T47D (cell line): Measurements from ENCODE around the gene PI4KA.
"Not testable (repeated sequence)": the region's sequence is repeated elsewhere in the genome, so short reads cannot be mapped to it uniquely, and the experiment has no call there.

Experiments
- DNase-seq, 2 experiments: peaks; one replicate each; pipeline versions ENCODE4 v3.0.0 to v3.0.0-alpha.2; 2011 to 2012; ENCODE audit warnings: low read depth in 1 of 2, low spot score in 1 of 2
- JUND ChIP-seq: IDR thresholded peaks from 2 replicates; pipeline ENCODE4 v1.6.1; 2012; ENCODE audit warnings: low read depth
- in situ Hi-C: cut with HindIII; loops from 2 replicates; pipeline ENCODE4 v1.10.0; 2016; ENCODE audit warnings: low sequenced_read_pairs, low pct_unique_long_range_greater_than_20kb

The PI4KA gene

GRCh38 chr22:20858615-20859416 is at the start of gene PI4KA, which contains the start of gene SNAP29:
Gene PI4KA (minus strand): TSS chr22:20858811. CDS start chr22:20858725, 86 bp downstream.
Gene SNAP29 (plus strand): TSS chr22:20859007. CDS start chr22:20859111, 104 bp downstream.
- in situ Hi-C loops, result no loop called here
- peak; percentile 95 to 98 for DNase-seq
- TF ChIP-seq JUND, result no peak

GRCh38 chr22:20906387-20906767 is 47.8 kb upstream of the PI4KA start:
- no peak for DNase-seq
- in situ Hi-C loops, result no loop called here
- no peak for TF ChIP-seq JUND

GRCh38 chr22:20905415-20906386 is 47.1 kb upstream of the PI4KA start:
- in situ Hi-C loops, result no loop called here

GRCh38 chr22:20904980-20905355 is 46.4 kb upstream of the PI4KA start:
- no peak for DNase-seq
- in situ Hi-C loops, result no loop called here
- TF ChIP-seq JUND, result no peak

More at GRCh38 chr22:20905415-20906386, 47.1 kb upstream of the PI4KA start:
- DNase-seq, result no peak
- TF ChIP-seq JUND, result no peak

- DNase-seq, result peak in 1 of 2 experiments; percentile 55
- TF ChIP-seq JUND, result no peak
- in situ Hi-C loops, result no loop called here
Measured at GRCh38 chr22:20904008-20904979, 45.7 kb upstream of the PI4KA start.

GRCh38 chr22:20903093-20903492 is 44.5 kb upstream of the PI4KA start:
- in situ Hi-C loops, result no loop called here
- no peak for TF ChIP-seq JUND
- no peak for DNase-seq

- in situ Hi-C loops, DNase-seq: not testable (repeated sequence)
Measured at GRCh38 chr22:20901093-20902033, 42.8 kb upstream of the PI4KA start.

GRCh38 chr22:20899827-20900423 is 41.3 kb upstream of the PI4KA start:
- no peak for TF ChIP-seq JUND
- DNase-seq, result no peak
- in situ Hi-C loops, result no loop called here

- DNase-seq, in situ Hi-C loops: not testable (repeated sequence)
Measured at GRCh38 chr22:20897737-20898136, 39.1 kb upstream of the PI4KA start.

- no peak for TF ChIP-seq JUND
- no peak for DNase-seq
- in situ Hi-C loops, result no loop called here
Measured at GRCh38 chr22:20890975-20891374, 32.4 kb upstream of the PI4KA start.
